NCI-H226 (cell line): Measurements from ENCODE around the gene ZNF460.

Experiments
- DNase-seq: peaks from one replicate; pipeline ENCODE4 v3.0.0-alpha.2; 2015

ZNF460 gene

GRCh38 chr19:57280165-57280961 is at the start of gene ZNF460:
Gene ZNF460 (plus strand): TSS chr19:57280485. CDS start chr19:57280807, 322 bp downstream.
- DNase-seq, result peak; percentile 99

- no peak for DNase-seq
These were observed 48.6 kb upstream of the ZNF460 start for GRCh38 chr19:57231686-57232085.

- no peak for DNase-seq
These were observed 47.1 kb upstream of the ZNF460 start for GRCh38 chr19:57233207-57233606.

GRCh38 chr19:57239982-57240310 is 40.3 kb upstream of the ZNF460 start:
- no peak for DNase-seq

- DNase-seq, result peak; percentile 92
These were observed 39.8 kb upstream of the ZNF460 start, which contains the start of gene ZNF805 for GRCh38 chr19:57240311-57241090. Gene ZNF805 (plus strand): TSS chr19:57240632. CDS start chr19:57240892, 260 bp downstream.

GRCh38 chr19:57241176-57241575 is 39.1 kb upstream of the ZNF460 start:
- DNase-seq, result no peak

- DNase-seq, result no peak
These were observed 37.5 kb upstream of the ZNF460 start for GRCh38 chr19:57242821-57243220.

GRCh38 chr19:57244513-57244912 is 35.8 kb upstream of the ZNF460 start:
- DNase-seq, result no peak

GRCh38 chr19:57245066-57245465 is 35.2 kb upstream of the ZNF460 start:
- DNase-seq, result no peak

- no peak for DNase-seq
These were observed 34.3 kb upstream of the ZNF460 start for GRCh38 chr19:57245959-57246358.

- no peak for DNase-seq
These were observed 31.6 kb upstream of the ZNF460 start for GRCh38 chr19:57248646-57249045.

GRCh38 chr19:57249329-57249728 is 31.0 kb upstream of the ZNF460 start:
- no peak for DNase-seq

GRCh38 chr19:57253767-57254166 is 26.5 kb upstream of the ZNF460 start:
- peak; percentile 69 for DNase-seq

- no peak for DNase-seq
These were observed 18.2 kb upstream of the ZNF460 start for GRCh38 chr19:57262044-57262443.

- no peak for DNase-seq
These were observed 17.0 kb upstream of the ZNF460 start for GRCh38 chr19:57263244-57263741.

GRCh38 chr19:57267291-57267690 is 13.0 kb upstream of the ZNF460 start:
- DNase-seq, result no peak

GRCh38 chr19:57269515-57270250 is 10.6 kb upstream of the ZNF460 start:
- DNase-seq, result peak; percentile 33

GRCh38 chr19:57271280-57271679 is 9.0 kb upstream of the ZNF460 start:
- no peak for DNase-seq

GRCh38 chr19:57273014-57273413 is 7.3 kb upstream of the ZNF460 start:
- no peak for DNase-seq

GRCh38 chr19:57276430-57276829 is 3.9 kb upstream of the ZNF460 start:
- no peak for DNase-seq

GRCh38 chr19:57278481-57278880 is 1.8 kb upstream of the ZNF460 start:
- peak; percentile 93 for DNase-seq

- peak; percentile 99 for DNase-seq
These were observed 694 bp upstream of the ZNF460 start for GRCh38 chr19:57279418-57280164.
